ENCODE measurements around the gene EGLN2. TPM values are rescaled to one million over a fixed set of nuclear protein-coding genes. Genes with fewer than 3 reads are reported as not detected.
A peak's percentile ranks its signal among the peaks of the same experiment; 100 is the strongest.

EGLN2 gene
- total RNA-seq, 1 experiment from 2014 or later: 58.6 TPM

- TF ChIP-seq, protein P1, sequence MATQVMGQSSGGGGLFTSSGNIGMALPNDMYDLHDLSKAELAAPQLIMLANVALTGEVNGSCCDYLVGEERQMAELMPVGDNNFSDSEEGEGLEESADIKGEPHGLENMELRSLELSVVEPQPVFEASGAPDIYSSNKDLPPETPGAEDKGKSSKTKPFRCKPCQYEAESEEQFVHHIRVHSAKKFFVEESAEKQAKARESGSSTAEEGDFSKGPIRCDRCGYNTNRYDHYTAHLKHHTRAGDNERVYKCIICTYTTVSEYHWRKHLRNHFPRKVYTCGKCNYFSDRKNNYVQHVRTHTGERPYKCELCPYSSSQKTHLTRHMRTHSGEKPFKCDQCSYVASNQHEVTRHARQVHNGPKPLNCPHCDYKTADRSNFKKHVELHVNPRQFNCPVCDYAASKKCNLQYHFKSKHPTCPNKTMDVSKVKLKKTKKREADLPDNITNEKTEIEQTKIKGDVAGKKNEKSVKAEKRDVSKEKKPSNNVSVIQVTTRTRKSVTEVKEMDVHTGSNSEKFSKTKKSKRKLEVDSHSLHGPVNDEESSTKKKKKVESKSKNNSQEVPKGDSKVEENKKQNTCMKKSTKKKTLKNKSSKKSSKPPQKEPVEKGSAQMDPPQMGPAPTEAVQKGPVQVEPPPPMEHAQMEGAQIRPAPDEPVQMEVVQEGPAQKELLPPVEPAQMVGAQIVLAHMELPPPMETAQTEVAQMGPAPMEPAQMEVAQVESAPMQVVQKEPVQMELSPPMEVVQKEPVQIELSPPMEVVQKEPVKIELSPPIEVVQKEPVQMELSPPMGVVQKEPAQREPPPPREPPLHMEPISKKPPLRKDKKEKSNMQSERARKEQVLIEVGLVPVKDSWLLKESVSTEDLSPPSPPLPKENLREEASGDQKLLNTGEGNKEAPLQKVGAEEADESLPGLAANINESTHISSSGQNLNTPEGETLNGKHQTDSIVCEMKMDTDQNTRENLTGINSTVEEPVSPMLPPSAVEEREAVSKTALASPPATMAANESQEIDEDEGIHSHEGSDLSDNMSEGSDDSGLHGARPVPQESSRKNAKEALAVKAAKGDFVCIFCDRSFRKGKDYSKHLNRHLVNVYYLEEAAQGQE (IDR thresholded peaks at IDR 0.05; ENCODE audit: low read depth): no peak
- no peak for TF ChIP-seq JUND (IDR thresholded peaks at IDR 0.05)
- TF ChIP-seq SP1 (IDR thresholded peaks at IDR 0.05; ENCODE audit: low read depth): no peak
- TF ChIP-seq CBX3 (IDR thresholded peaks at IDR 0.05; ENCODE audit: low read depth): no peak
- no peak for TF ChIP-seq RAD21 (IDR thresholded peaks at IDR 0.05; ENCODE audit: low read depth)
Measured at GRCh38 chr19:40808497-40808896, 9.5 kb downstream of the EGLN2 start (continued).

DNA sequence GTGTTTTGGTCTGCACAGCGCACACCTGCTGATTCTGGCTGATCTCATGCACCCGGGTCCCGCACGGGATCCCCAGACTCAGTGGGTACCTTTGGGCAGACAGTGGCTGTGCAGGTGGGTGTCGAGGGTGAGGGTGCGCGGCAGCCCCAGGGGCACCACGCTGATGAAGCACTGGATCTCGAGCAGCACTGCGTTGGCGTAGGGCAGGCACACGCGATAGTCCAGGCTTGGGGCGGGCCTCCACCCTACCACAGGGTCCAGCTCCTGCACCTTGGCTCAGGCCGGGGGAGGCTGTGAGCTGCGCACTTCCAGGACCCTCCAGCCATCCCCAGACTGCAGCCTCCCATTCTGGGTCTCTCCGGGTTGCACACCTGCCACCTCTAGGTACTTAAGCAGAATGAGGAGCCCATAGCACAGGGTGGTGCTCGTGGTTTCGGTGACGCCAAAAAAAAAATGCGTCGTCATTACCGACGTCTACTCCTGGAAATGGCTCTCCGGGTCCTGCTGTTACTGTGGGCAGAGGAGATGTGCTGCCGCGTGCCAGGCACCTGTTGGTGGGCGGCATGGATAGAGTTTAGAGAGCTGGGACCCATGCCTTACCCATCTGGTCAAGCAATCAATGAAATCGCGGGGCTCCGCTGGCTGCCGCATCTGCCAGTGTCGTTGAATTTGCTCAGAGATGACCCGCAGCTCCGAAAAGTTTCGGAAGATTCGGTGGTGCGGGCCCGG is 10.5 kb downstream of the EGLN2 start:
- Histone ChIP-seq H3K27me3 (ENCODE audit: insufficient read depth, low read length) (no peaks in the 10 kb centered on the region), H4K20me1 (ENCODE audit: insufficient read depth) (peaks cover 4% of the 10 kb centered on the region; the same call in 1 of the 2 replicates), H2AFZ (ENCODE audit: low read depth, low read length, poor library complexity, severe bottlenecking) (no peak overlapping the region), H3K36me3 (ENCODE audit: control insufficient read depth in 1 of 2, insufficient read depth in 2 of 2, low read length in 2 of 2) (peaks cover 7 to 10% of the 10 kb centered on the region in 2 experiments; a peak in 2 of 4 replicates), H3K79me2 (ENCODE audit: insufficient read depth, low read length) (peaks cover 35% of the 10 kb centered on the region), H3K4me3 (replicated peaks in 1 of 2; ENCODE audit: low read depth in 1 of 2, low read length in 2 of 2) (no peak overlapping the region), H3K9me2 (ENCODE audit: insufficient read depth) (no peaks in the 10 kb centered on the region), H3K4me1 (ENCODE audit: control insufficient read depth in 1 of 2, insufficient read depth in 2 of 2, low read length in 2 of 2) (peaks cover 23 to 57% of the 10 kb centered on the region in 2 experiments), H3K9me3 (ENCODE audit: control insufficient read depth in 1 of 2, insufficient read depth in 1 of 2, low read depth in 1 of 2, low read length in 2 of 2) (no peaks in the 10 kb centered on the region), H3K9ac (ENCODE audit: low read length) (no peak overlapping the region), H3K27ac (ENCODE audit: low read depth, low read length) (peak overlapping the region; percentile 25; the same call in 1 of the 2 replicates), H3K4me2 (ENCODE audit: low read length) (no peak overlapping the region)
- no TSS peak for BruUV-seq (replicated peaks)
- DNase-seq (ENCODE audit: low read depth, low spot score) (no peak), ATAC-seq (no peak)
- RAD21 ChIA-PET (ENCODE audit: low non-redundant PET in 1 of 2, low total read pairs in 2 of 2, uncharacterized antibody in 2 of 2, unreplicated experiment in 2 of 2): no interaction called here
- intact Hi-C loops (cut with micrococcal nuclease): loop anchor here (10.0 kb wide), 1 partner anchor 335 kb away; no protein-coding TSS in a partner anchor
- POLR2A ChIA-PET: no interaction called here
- CTCF ChIA-PET: no interaction called here
- no peak for TF ChIP-seq CBX3 (IDR thresholded peaks at IDR 0.05; ENCODE audit: low read depth)
- TF ChIP-seq SRF (IDR thresholded peaks at IDR 0.05; ENCODE audit: low read depth): no peak
- no peak for TF ChIP-seq ZBTB33 (IDR thresholded peaks at IDR 0.05; ENCODE audit: extremely low read depth, insufficient replicate concordance, low read length)
- no peak for TF ChIP-seq CEBPB (IDR thresholded peaks at IDR 0.05; ENCODE audit: low read depth)
- TF ChIP-seq EZH2 (IDR thresholded peaks at IDR 0.05): no peak
- no peak for TF ChIP-seq ATF3 (IDR thresholded peaks at IDR 0.05)
- TF ChIP-seq, protein P1 (IDR thresholded peaks at IDR 0.05; ENCODE audit: low read depth): no peak
- TF ChIP-seq TCF7L2 (IDR thresholded peaks at IDR 0.05; ENCODE audit: borderline replicate concordance, extremely low read depth, insufficient read depth, insufficient read length): no peak
- no peak for TF ChIP-seq EGR1 (IDR thresholded peaks at IDR 0.05; ENCODE audit: low read depth)
- no peak for TF ChIP-seq SP1 (IDR thresholded peaks at IDR 0.05; ENCODE audit: low read depth)
- no peak for TF ChIP-seq SIN3A (IDR thresholded peaks at IDR 0.05; ENCODE audit: low read depth)
- no peak for TF ChIP-seq POLR2AphosphoS5 (IDR thresholded peaks at IDR 0.05; ENCODE audit: low read depth, low read length)
- TF ChIP-seq ELF1 (IDR thresholded peaks at IDR 0.05; ENCODE audit: borderline replicate concordance, low read depth): no peak

Data from HCT116 (cell line).